CD4-positive, alpha-beta T cell treated with Interleukin-6 at 100 ng/mL for 8 hours (primary cell): ENCODE data around the gene ZC3H18.

Experiments
- DNase-seq: peaks from one replicate; pipeline ENCODE4 v3.0.0-alpha.2; 2020; ENCODE audit warnings: mixed read lengths, low spot score

The ZC3H18 gene

DNA sequence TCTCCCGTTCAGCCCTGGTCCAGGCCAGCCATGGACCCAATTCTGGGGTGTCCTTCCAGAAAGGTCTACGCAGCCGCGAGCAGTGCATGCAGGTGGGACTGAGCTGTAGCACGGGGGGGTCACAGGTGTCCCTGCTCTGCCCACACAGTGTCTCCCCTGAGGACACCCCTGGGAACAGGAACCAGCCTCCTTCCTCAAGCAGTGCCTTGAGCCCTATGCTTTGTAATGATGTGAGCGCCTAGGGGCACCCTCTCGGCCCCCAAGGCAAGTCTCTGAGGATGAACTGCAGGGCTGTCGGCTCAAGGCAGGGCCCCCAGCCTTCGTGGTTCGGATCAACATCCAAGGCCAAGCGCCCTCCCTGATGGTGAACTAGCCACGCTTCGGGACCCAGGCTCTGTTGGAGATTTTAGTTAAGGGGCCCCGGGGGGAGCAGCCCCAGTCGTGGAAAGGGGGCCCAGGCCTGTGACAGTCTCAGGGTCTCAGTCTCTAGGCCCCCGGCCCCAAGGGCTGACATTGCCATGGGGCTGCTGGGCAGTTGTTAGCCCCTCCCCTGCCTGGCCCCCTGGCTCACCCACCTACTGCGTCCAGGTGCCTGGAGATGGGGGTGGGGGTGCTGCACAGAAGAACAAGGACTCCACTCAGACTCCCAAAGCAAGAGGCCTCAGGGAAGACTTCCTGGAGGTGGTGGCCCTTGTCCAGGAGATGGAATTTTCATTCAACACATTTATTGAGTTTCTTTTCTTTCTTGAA, 70.5 kb downstream of the ZC3H18 start:
- no peak for DNase-seq

DNA sequence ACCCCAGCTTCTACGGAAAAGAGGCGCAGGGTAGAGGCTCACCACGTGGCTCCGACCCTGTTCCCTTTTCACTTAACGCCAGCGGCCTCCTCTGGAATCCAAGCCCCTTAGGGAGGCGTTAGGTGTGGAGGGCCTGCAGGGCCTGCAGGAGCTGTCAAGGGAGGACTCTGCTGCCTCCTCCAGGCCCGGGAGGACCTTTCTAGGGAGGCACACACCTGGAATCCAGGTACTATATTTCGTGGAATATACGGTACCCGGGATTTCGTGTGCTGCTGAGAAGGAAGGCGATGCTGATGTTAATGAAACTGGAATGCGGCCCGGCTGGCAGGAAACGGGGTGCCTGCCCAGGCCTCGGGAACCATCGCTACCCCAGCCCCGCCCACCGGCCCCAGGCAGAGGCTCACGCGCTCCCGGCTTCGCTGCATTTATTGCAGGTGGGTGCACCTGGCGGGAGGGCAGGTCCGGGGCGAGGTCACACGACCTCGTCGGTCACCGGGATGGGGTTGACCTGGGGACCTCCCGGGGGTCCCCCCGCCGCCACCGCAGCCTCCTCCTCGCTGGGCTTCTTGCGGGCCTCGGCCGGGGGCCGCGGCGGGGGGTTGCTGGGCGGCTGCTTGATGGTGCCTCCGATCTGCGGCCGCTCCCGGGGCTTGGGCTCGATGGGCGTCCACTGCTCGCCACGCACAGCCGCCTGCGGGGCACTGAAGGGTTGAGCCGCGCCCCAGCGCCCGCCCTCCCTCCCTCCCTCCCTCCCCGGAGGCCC, 72.9 kb downstream of the ZC3H18 start:
- no peak for DNase-seq

DNA sequence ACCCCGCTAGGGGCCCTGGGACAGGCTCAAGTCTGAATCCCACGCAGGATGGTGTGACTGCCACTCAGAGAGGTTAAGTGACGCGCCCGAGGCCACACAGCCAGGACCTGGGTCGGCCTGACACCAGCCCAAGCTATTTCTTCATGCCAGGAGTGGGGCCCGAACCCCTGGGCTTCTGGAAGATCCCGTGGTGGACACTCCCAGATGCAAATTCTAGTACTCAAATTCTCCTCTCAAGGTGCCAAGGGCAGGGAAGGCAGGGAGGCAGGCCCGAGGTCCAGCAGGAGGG, 73.4 kb downstream of the ZC3H18 start:
- DNase-seq = no peak

DNA sequence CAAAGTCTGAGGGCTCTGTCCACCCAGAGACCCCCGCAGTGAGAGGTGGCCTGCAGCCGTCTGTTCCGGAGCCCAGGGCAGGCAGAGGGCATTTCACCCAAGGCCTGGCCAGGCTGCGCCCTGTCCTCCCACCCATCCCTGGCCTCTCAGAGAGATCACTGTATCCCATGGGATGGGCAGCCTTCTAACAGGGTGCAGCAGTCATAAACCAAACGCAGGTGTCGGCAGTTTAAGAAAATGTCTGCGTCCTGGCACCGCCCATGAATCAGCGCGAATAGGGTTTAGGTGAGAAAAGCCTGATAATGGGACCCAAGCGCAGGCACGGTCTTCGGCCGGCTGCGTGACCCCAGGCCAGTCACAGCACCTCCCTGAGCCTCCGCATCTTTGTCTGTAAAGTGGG, 75.3 kb downstream of the ZC3H18 start:
- DNase-seq = no peak

DNA sequence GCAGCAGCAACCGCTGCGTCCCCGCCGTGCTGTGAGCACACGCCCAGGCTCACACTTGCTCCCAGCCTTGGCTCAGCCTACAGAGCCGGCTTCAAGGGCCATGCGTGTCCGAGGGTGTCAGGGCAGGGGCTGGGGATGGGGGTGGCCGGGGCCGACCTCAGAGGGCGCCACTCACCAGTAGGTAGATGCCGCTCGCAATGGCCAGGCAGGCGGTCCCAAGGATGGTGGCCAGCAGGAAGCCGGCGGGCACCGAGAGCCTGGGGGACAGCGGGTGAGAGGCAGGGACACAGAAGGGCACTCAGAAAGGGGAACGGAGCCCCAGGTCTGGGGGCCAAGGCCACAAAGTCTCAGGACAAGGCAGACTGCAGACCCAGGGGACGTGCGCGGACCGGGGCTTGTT, 75.7 kb downstream of the ZC3H18 start:
- no peak for DNase-seq

DNA sequence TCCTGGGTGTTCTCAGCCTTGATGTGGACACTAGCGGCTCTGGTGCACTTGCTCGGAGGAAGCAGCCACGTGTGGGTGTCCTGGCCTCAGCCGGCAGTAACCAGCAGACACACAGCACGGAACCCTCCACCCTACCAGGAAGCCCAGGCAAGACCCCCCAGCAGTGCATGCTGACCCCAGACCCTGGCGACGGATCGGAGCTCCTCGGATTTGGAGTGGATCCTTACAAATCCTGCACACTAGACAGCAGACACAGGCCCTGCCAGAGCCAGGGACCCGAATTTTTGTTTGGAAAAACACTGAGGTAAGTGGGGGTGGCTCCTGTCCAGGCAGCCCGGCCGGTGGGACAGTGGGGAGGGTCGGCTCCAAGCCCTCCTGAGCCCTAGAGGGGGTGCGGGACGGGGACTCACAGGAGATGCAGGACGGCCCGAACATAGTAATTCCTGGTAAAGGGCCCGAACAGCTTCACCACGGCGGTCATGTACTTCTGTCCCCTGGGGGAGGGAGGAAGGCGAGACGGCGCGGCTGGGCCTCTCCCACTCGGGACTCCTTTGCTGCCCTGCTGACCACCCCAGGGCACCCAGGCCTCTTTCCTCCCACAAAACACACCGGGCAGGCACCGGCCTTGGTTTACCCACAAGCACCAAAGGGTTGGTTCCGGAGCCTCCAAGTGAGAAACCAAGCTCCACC, 76.3 kb downstream of the ZC3H18 start:
- DNase-seq = no peak

DNA sequence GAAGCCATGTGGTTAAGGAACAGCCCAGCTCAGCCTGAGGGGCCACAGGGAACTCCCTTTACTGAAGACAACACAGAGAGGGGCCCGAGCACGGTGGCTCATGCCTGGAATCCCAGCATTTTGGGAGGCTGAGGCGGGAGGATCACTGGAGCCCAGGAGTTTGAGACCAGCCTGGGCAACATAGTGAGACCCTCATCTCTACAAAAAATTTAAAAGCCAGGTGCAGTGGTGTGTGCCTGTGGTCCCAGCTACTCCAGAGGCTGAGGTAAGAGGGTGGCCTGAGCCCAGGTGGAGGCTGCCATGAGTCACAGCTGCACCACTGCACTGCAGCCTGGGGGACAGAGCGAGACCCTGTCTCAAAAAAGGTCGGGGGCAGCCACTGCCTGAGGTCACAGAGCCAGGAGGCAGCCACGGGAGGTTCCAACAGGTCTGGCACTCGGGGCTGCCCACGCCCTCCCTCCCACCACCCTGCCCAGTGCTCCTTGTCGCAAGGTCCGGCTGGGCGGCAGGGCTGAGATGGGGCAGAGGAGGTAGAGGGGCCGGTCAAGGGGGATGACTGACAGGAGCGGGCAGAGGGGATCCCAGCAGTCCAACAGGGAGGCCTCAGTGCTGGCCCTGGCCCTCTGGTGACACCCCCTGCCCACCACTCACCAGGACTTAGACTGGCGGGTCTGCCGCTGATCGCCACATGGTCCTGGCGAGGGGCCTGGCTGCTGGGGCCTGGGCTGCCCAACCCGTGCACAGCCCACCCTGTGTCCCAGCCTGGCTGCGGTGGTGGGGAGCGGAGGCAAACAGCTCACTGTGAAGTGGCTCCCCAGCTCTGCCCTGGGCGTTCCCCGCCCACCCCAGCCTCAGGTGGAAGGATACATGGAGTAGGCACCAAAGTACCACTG, 77.2 kb downstream of the ZC3H18 start:
- no peak for DNase-seq

DNA sequence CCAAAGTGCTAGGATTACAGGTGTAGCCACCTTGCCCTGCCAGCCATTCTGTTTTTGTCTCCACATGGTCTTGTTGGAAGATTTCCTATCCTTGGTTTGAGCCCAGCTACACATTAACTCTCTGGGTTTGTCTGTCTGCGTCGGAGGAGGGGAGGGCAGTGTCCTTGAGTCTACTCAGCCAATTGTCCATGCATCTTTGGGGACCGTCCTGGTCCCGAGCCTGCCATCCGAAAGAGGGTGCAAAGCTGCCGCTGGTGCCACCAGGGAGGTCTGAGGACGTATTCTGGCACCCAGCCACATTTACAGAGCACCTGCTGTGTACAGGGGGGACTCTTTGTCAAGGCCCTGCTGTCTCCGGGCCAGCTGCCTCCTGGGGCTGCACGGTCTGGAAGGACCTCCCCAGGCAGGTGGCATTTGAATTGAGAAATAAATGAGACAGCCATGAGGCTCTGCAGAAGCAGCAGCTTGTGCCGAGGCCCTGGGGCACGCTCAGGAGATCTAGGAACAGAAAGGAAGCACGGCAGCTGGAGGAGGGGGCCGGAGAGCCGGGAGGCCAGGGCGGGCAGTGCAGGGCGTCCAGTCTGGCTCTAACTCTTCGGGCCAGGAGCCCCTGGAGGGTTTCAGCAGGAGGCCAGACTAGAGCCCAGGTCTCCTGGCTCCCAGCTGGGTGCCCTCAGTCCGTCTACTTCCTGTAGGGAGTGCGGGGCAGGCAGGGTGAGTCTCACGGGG, 79.2 kb downstream of the ZC3H18 start:
- DNase-seq = no peak

DNA sequence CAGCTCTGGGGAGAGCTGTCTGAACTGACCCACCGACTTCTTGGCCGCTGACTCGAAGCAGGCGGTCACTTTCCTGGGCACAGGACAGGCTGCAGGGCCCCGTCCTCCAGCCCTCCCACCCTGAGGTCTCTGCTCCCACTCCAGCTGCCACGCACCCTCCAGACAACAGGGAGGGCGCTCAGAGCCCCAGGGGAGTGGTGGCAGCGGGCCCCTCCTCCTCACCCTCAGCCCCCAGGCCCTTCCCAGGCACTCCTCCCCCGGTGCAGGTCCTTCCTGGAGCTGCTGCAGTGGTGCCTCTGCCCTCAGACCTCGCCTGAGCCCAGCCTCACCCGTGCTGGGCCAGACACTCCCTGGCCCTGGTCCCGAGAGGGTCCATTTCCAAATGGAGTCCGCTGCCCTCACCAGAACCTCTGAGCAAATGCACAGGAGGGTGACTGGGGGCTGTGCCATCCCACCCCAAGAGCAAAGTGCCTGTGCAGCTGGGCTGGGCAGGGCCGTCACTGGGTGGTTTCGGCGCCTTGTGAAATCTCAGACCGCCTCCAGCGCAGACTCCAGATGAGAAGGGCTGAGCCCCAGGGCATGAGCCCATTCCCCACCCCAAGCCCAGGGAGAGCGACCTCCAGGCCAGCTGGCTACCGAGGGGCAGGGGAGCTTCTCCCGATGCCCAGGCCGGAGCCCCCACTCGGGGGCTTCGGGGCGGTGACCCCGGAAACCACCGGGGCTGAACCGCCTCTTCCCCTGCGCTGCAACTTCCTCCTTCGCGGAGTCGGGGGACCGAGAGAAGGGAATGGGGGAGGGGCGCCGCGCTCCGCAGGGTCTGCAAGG, 79.9 kb downstream of the ZC3H18 start:
- peak; percentile 31 for DNase-seq

DNA sequence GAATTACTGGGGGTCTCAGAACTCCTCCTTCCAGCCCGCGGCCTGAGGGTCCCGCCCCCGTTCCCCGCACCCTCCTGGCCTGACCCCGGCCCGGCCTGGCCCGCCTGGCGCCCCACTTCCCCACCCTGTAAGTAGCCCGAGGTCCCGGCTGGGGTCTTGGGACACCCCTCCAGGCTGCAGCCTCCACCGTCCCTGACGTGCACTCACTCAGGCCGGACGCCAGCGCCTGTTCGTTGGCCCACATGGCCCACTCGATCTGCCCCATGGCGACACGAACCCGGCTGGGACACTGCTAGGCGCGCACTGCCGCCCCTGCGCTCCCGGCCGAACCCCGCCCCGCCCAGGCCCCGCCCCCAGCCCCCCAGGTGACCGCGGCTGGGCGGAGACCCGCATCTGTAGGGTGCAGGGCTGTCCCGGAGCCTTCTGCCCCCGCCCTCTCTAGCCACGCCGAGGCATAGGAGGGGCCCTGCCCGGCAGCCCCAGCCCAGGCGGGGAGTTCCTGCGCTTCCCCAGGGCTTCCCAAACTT, 80.6 kb downstream of the ZC3H18 start, which contains the start of gene CYBA:
Gene CYBA, minus strand, starts transcription at position 305 of the 527 bp plus-strand sequence. Its CDS starts 40 bp downstream, at position 265.
- peak; percentile 83 for DNase-seq

DNA sequence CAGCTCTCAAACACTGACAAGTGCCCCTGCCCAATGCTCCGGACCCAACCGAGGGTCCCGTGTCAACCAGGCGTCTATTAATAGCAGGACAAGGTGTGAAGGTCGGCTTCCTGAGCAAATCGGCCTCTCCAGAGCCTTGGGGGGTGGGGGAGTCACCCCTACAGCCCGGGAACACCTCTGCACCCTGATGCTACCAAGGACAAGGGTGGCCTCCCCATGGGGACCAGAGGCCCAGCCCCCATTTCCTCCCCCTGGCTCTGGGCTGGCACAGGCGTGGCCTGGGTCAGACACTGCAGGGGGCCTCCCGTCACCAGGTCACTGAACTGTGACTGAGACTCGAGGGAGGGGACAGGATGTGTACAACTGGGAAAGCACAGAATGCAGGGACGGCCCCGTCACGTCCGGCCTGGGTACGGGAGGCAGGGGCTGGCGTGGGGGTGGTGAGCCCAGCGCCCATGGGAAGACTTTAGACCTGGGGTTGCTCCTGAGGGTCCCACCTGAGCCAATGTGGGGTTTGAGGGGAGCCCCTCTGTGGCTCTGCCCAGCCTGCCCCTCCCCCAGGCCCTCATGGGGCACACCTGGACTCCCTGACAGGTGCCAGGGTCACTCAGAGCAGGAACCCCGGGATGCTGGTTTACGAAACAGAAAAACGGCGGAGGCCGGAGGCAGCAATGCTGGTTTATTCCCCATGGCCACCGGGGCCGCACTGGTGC, 81.2 kb downstream of the ZC3H18 start:
- DNase-seq = peak; percentile 81

DNA sequence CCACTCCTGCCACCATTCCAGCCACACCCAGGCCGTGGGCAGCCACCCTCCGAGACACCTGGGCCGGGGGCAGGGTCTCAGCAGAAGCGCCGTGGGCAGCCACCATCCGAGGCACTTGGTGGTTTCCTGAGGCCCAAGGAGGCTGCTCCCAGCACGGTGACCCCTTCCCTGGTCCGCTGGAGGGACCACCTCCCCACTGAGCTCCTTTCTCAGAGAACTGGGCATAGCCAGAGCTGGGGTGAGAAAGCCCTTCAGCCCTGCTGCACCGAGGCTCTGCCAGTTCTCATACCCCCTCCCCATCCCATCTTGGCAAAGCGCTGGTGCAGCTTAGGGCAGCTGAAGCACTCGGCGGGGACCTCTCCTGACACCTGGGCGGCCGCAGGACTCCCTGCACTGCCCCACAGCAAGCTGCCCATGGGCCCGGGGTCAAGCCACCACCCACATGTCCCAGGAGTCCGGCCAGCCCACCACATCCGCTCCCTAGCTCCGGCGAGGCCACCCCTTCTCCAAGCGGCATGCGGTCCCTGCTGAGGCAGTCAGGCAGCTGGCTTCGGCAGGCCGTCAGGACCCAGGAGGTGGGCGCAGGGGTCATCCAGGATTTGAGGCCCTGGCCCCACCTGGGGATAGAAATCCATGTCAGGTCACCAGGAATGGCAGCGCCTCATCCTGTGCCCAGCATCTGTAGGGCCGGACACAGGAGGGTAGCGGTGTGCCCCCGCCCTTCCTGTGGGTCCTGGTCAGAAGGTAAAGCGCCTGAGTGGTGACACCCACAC, 82.0 kb downstream of the ZC3H18 start:
- DNase-seq = no peak

DNA sequence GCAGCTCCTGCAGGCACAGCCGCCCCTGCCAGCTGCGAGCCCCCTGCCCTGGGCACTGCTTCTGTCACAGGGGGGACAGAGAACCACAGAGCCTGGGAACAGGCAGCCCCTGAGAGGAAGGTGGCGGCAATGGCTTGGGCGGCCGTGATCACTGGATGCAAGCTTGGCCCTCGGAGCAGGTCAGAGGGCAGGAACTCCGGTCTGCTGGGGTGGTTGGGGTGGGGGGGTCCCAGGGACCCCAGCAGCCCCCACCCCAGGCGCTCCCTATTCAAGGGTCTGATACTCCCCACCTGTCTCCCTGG, 82.5 kb downstream of the ZC3H18 start:
- DNase-seq = no peak

DNA sequence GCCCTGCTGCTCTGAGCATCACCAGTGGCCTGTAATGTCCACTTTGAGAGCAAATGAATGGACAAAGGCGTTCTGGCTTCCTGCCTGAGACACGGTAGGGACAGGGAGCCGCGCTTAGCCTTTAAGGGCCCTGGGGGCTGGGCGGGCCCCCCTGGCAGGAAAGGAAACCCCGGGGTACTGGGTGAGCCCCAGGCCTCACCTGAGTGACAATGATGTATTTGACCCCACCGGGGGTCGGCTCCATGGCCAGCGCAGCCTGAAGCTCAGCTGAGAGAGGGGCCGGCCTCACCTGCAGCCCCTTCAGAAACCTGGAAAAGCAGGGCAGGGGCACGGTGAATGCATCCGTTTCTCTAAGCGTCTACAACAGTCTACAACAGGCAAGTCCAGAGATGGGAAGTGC, 82.9 kb downstream of the ZC3H18 start:
- DNase-seq = no peak

DNA sequence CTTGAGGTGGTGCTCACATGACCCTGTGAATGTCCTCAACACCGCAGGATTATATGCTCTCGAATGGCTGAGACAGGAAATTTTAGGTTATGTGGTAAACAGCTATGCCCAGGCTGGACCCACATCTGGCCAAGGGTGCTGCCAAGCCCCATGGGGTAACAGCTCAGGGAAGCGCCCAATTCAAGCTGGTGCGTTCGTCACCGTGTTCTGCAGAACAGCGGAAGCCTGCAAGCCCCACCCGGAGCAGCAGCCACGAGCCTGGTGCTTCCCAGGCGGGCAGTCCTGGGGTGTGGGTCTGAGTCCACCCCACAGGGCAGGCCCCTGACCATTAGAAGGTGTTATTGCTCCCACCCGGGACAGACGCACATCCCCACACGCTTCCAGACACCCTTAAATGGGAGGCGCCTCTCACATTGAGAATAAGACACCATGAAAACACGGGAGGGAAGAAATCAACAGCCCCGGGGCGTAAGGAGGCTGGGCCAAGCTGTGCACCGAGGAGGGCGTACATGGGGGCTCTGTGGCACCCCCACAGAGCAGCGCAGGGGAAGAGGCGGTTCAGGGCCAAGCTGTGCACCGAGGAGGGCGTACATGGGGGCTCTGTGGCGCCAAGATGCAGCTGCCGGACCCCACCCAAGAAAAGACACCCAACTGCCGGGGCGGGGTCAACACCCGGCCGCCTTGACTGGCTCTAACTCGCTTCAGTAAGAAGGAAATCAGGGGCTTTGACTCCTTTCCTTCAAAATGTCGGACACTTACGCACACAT, 83.6 kb downstream of the ZC3H18 start:
- DNase-seq = no peak

DNA sequence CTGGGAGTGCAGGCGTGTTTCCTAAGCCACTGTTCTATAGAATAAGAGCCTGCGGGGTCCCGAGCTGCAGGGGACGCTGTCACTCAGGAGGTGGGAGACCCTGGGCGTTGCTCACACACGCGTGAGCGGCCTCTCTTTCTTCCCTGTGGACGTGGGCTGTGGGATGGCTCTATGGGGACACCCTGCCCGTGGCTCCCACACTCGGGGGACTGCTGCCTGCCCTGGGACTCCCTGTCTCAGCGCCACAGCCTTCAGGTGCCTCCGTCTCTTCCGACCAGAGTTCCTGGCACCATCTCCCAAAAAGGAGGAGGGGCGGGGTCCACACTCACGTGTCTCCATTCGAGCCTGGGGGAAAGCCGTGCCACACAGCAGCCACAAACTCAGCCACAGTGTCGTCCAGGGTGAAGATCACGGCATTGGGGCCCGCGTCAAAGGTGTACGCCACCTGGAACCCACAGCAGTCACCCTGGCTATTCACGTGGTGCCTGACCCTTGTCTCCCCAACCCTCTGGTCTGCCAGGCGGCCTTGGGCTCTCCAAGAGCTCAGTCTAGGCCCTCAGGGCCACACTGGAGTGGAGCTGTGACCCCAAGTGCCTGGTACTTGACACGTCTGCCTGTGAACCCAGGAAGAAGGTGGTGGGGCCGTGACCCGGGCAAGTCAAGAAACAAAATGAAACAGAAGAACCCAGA, 84.3 kb downstream of the ZC3H18 start:
- DNase-seq = no peak

DNA sequence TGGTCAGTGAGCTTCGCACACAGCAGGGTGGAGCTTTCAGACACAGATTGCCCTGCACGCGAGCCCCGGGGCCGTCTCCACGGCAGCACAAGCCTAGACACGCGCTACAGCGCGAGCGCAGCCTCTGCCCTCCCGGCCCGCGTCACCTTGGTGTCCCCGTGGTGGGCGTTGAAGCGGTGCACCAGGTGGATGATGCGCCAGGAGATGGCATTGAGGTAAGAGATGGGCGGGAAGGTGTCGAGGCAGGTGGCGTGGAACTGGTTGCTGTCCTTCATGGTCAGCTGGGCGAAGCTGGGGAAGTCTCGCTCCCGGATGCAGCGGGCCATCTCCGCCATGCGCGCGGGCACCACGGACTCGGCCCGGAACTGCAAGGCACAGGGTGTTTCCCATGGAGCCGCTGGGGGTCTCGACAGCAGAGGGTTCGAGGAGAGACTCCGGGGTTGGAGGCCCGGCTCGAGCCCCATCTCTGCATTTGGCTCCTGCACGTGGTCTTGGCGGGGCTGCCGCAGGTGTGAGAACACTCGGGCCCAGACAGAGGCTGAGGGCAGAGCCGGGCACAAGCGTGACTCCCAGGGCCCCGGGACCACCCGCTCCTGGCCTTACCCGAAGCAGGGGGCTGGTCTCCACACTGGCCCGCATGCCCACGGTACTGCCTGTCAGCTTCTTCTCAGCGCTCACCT, 85.0 kb downstream of the ZC3H18 start:
- no peak for DNase-seq
